H9 (cell line): ENCODE measurements around the gene TRIO. TPM values are rescaled to one million over a fixed set of nuclear protein-coding genes. Genes with fewer than 3 reads are reported as not detected.
A peak's percentile ranks its signal among the peaks of the same experiment; 100 is the strongest.

ENCODE experiments used
- DNase-seq: peaks from one replicate; pipeline ENCODE4 v3.0.0-alpha.2; 2017
- H2AFZ ChIP-seq: one replicate; pipeline ENCODE4 v1.6.1; 2013; ENCODE audit warnings: mild to moderate bottlenecking, low read length, control low read depth, moderate library complexity
- H2AK5ac ChIP-seq: 2 replicates; pipeline ENCODE4 v1.6.1; 2013; ENCODE audit warnings: low read length, control low read depth, mixed read lengths; ENCODE audit not compliant: insufficient read length
- H2BK120ac ChIP-seq: one replicate; pipeline ENCODE4 v1.6.1; 2013; ENCODE audit warnings: low read depth, mild to moderate bottlenecking, low read length, control low read depth, inconsistent platforms; ENCODE audit not compliant: poor library complexity, severe bottlenecking
- H2BK12ac ChIP-seq: 2 replicates; pipeline ENCODE4 v1.6.1; 2013; ENCODE audit warnings: low read length, control low read depth, mixed read lengths, low read depth; ENCODE audit not compliant: insufficient read length
- H2BK15ac ChIP-seq: 2 replicates; pipeline ENCODE4 v1.6.1; 2013; ENCODE audit warnings: low read depth, low read length, control low read depth
- H2BK20ac ChIP-seq: one replicate; pipeline ENCODE4 v1.6.1; 2013; ENCODE audit warnings: low read depth, mild to moderate bottlenecking, low read length, control low read depth, inconsistent platforms; ENCODE audit not compliant: poor library complexity, severe bottlenecking
- H2BK5ac ChIP-seq: 2 replicates; pipeline ENCODE4 v1.6.1; 2013; ENCODE audit warnings: low read length, control low read depth, mixed read lengths; ENCODE audit not compliant: insufficient read length
- H3K14ac ChIP-seq: 2 replicates; pipeline ENCODE4 v1.6.1; 2013; ENCODE audit warnings: low read length, control low read depth; ENCODE audit not compliant: insufficient read depth
- H3K18ac ChIP-seq: 2 replicates; pipeline ENCODE4 v1.6.1; 2013; ENCODE audit warnings: low read depth, mild to moderate bottlenecking, mixed read lengths, low read length, control low read depth; ENCODE audit not compliant: insufficient read length
- H3K23ac ChIP-seq: 2 replicates; pipeline ENCODE4 v1.6.1; 2013; ENCODE audit warnings: low read length, control low read depth, mixed read lengths, low read depth; ENCODE audit not compliant: insufficient read length
- H3K23me2 ChIP-seq: 2 replicates; pipeline ENCODE4 v1.6.1; 2013; ENCODE audit warnings: low read depth, mild to moderate bottlenecking, mixed read lengths, low read length, control low read depth; ENCODE audit not compliant: insufficient read length, poor library complexity, severe bottlenecking
- H3K27ac ChIP-seq: 2 replicates; pipeline ENCODE4 v1.5.1; 2013; ENCODE audit warnings: low read length, control low read depth, mixed read lengths, low read depth; ENCODE audit not compliant: insufficient read length
- H3K27me3 ChIP-seq: 2 replicates; pipeline ENCODE4 v1.6.1; 2013; ENCODE audit warnings: low read length, control low read depth, inconsistent platforms; ENCODE audit not compliant: insufficient read depth
- H3K4ac ChIP-seq: 2 replicates; pipeline ENCODE4 v1.6.1; 2013; ENCODE audit warnings: low read depth, mild to moderate bottlenecking, control low read depth, inconsistent platforms, low read length, moderate library complexity
- H3K4me1 ChIP-seq: 2 replicates; pipeline ENCODE4 v1.6.1; 2013; ENCODE audit warnings: low read length, control low read depth, inconsistent platforms; ENCODE audit not compliant: insufficient read depth
- H3K4me2 ChIP-seq: 2 replicates; pipeline ENCODE4 v1.6.1; 2013; ENCODE audit warnings: low read length, control low read depth, mixed read lengths; ENCODE audit not compliant: insufficient read length, insufficient read depth
- H3K56ac ChIP-seq: 2 replicates; pipeline ENCODE4 v1.6.1; 2013; ENCODE audit warnings: low read depth, mild to moderate bottlenecking, mixed read lengths, low read length, control low read depth; ENCODE audit not compliant: insufficient read length
- H3K79me1 ChIP-seq: 2 replicates; pipeline ENCODE4 v1.6.1; 2013; ENCODE audit warnings: low read depth, mild to moderate bottlenecking, moderate library complexity, low read length, control low read depth, inconsistent platforms; ENCODE audit not compliant: insufficient read depth, poor library complexity, severe bottlenecking
- H3K79me2 ChIP-seq: 2 replicates; pipeline ENCODE4 v1.6.1; 2013; ENCODE audit warnings: low read length, control low read depth, inconsistent platforms; ENCODE audit not compliant: insufficient read depth
- H3K9ac ChIP-seq: 2 replicates; pipeline ENCODE4 v1.6.1; 2013; ENCODE audit warnings: low read length, control low read depth, mixed read lengths; ENCODE audit not compliant: insufficient read length; ENCODE audit errors: extremely low read depth
- H3K9me3 ChIP-seq: one replicate; pipeline ENCODE4 v1.6.1; 2013; ENCODE audit warnings: low read depth, low read length, inconsistent platforms; ENCODE audit not compliant: control insufficient read depth
- H3T11ph ChIP-seq: one replicate; pipeline ENCODE4 v1.6.1; 2013; ENCODE audit warnings: mild to moderate bottlenecking, low read length, control low read depth, inconsistent platforms
- H4K20me1 ChIP-seq: one replicate; pipeline ENCODE4 v1.6.1; 2013; ENCODE audit not compliant: control insufficient read depth, insufficient read length, insufficient read depth
- H4K5ac ChIP-seq: 2 replicates; pipeline ENCODE4 v1.6.1; 2013; ENCODE audit warnings: low read depth, mild to moderate bottlenecking, mixed read lengths, low read length, control low read depth; ENCODE audit not compliant: insufficient read length
- H4K8ac ChIP-seq: replicated peaks from 2 replicates; pipeline ENCODE4 v1.6.1; 2013; ENCODE audit warnings: low read length, control low read depth, mixed read lengths, low read depth; ENCODE audit not compliant: insufficient read length
- H4K91ac ChIP-seq: 2 replicates; pipeline ENCODE4 v1.6.1; 2013; ENCODE audit warnings: low read depth, mild to moderate bottlenecking, moderate library complexity, mixed read lengths, low read length, control low read depth; ENCODE audit not compliant: insufficient read length
- H3K27ac Mint-ChIP-seq, 3 experiments: 2 replicates in 2 of 3; 3 replicates in 1 of 3; pipeline ENCODE4 v1.8.0; 2020 to 2021; ENCODE audit warnings: mixed read lengths in 3 of 3, mild to moderate bottlenecking in 1 of 3, moderate library complexity in 1 of 3
- H3K27me3 Mint-ChIP-seq: 2 replicates; pipeline ENCODE4 v1.8.0; 2021; ENCODE audit warnings: low read depth, mild to moderate bottlenecking, moderate library complexity, mixed read lengths
- H3K36me3 Mint-ChIP-seq, 3 experiments: 2 replicates in 2 of 3; 3 replicates in 1 of 3; pipeline ENCODE4 v1.8.0; 2020 to 2021; ENCODE audit warnings: low read depth in 3 of 3, mixed read lengths in 3 of 3; ENCODE audit not compliant: insufficient read depth in 1 of 3
- H3K4me1 Mint-ChIP-seq, 2 experiments: 2 replicates each; pipeline ENCODE4 v1.8.0; 2020; ENCODE audit warnings: mixed read lengths in 2 of 2
- H3K4me3 Mint-ChIP-seq, 2 experiments: 2 replicates in 1 of 2; 3 replicates in 1 of 2; pipeline ENCODE4 v1.8.0; 2020 to 2021; ENCODE audit warnings: mild to moderate bottlenecking in 2 of 2, mixed read lengths in 2 of 2, moderate library complexity in 1 of 2
- H3K9me3 Mint-ChIP-seq, 2 experiments: 2 replicates in 1 of 2; 3 replicates in 1 of 2; pipeline ENCODE4 v1.8.0; 2020; ENCODE audit warnings: mild to moderate bottlenecking in 2 of 2, mixed read lengths in 2 of 2, moderate library complexity in 1 of 2
- WGBS: extraction: QIAGEN DNeasy Blood & Tissue Kit; methylation state at CpG from one replicate; pipeline ENCODE4 v1.1.7; 2013; ENCODE audit warnings: missing lambda C conversion rate, low lambda C conversion rate, mixed read lengths; ENCODE audit not compliant: insufficient read length; ENCODE audit errors: extremely low coverage; 5-methylcytosine and 5-hydroxymethylcytosine counted together
- total RNA-seq: library from RNA; stranded (reverse); gene quantifications from 2 replicates; pipeline ENCODE4 v1.2.1, GENCODE V29; 2021
- TF ChIP-seq, protein P1 (sequence below): fragments of 200-600 bp; sonication (generic); conservative IDR thresholded peaks from 3 replicates; pipeline ENCODE4 v1.8.0; 2021; ENCODE audit warnings: antibody characterized with exemption, mild to moderate bottlenecking

TRIO gene
- total RNA-seq, 1 experiment from 2014 or later, result 87.8 TPM

DNA sequence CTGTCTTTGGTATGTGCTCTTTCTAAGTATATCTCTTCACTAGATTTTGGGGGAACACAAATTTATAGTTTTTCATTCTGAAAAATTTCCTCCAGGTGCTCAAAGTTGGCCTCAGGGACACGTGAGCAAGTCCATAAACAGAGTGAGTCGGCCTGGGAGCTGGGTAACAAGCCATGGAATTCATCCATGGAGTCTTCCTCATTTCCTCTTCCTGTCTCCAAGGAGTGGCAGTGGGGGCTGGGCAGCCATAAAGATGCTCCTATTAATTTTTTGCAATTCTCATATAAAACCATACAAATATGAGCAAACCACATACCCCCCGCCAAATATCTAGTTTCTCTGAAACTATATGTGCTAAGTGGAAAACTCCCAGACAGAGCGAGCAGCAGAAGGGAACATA, 301.9 kb downstream of the TRIO start:
- H2BK15ac ChIP-seq, result no peak overlapping the region
- no peak overlapping the region for H3K4ac ChIP-seq
- Mint-ChIP-seq H3K9me3 (no peaks in the 10 kb centered on the region), H3K4me1 (peaks cover 27 to 34% of the 10 kb centered on the region in 2 experiments), H3K27me3 (no peaks in the 10 kb centered on the region), H3K4me3 (no peak overlapping the region), H3K27ac (peak overlapping the region in 1 of 3 experiments; percentile 17; a peak in 2 of 7 replicates), H3K36me3 (peaks cover 0 to 7% (median 2%) of the 10 kb centered on the region in 3 experiments; a peak in 5 of 7 replicates)
- WGBS, result no CpG with 5 or more reads among the region's 4 CpGs
- no peak overlapping the region for H2BK120ac ChIP-seq
- no peak overlapping the region for H3K23ac ChIP-seq
- DNase-seq, result no peak
- no peak overlapping the region for H2BK20ac ChIP-seq
- no peaks in the 10 kb centered on the region for H3K79me2 ChIP-seq
- H3K9me3 ChIP-seq, result no peaks in the 10 kb centered on the region
- H3K27ac ChIP-seq, result no peak overlapping the region
- H3K4me1 ChIP-seq, result peaks cover 6% of the 10 kb centered on the region; the same call in 1 of the 2 replicates
- no peak overlapping the region for H2AK5ac ChIP-seq
- no peak overlapping the region for H2AFZ ChIP-seq
- no peaks in the 10 kb centered on the region for H4K20me1 ChIP-seq
- H3K27me3 ChIP-seq, result no peaks in the 10 kb centered on the region
- H3K79me1 ChIP-seq, result no peaks in the 10 kb centered on the region
- no peak overlapping the region for H3K4me2 ChIP-seq
- no peak overlapping the region for H2BK12ac ChIP-seq
- H4K91ac ChIP-seq, result no peak overlapping the region
- TF ChIP-seq, protein P1, sequence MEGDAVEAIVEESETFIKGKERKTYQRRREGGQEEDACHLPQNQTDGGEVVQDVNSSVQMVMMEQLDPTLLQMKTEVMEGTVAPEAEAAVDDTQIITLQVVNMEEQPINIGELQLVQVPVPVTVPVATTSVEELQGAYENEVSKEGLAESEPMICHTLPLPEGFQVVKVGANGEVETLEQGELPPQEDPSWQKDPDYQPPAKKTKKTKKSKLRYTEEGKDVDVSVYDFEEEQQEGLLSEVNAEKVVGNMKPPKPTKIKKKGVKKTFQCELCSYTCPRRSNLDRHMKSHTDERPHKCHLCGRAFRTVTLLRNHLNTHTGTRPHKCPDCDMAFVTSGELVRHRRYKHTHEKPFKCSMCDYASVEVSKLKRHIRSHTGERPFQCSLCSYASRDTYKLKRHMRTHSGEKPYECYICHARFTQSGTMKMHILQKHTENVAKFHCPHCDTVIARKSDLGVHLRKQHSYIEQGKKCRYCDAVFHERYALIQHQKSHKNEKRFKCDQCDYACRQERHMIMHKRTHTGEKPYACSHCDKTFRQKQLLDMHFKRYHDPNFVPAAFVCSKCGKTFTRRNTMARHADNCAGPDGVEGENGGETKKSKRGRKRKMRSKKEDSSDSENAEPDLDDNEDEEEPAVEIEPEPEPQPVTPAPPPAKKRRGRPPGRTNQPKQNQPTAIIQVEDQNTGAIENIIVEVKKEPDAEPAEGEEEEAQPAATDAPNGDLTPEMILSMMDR, result no peak
- no peak overlapping the region for H3T11ph ChIP-seq
- H3K14ac ChIP-seq, result no peak overlapping the region
- H4K5ac ChIP-seq, result no peak overlapping the region
- H3K56ac ChIP-seq, result no peak overlapping the region
- H4K8ac ChIP-seq, result no peak overlapping the region
- H2BK5ac ChIP-seq, result no peak overlapping the region
- H3K23me2 ChIP-seq, result no peaks in the 10 kb centered on the region
- no peak overlapping the region for H3K9ac ChIP-seq
- no peak overlapping the region for H3K18ac ChIP-seq
